Activated CD4-positive, CD25-positive, alpha-beta regulatory T cell (primary cell): ENCODE results near the gene FMNL1.

Source experiments
- DNase-seq, 4 experiments: peaks; one replicate each; lab custom pipeline; 2025; lab: John Stamatoyannopoulos, UW

FMNL1 gene

GRCh38 chr17:45256114-45256966 is 34.7 kb downstream of the FMNL1 start:
- DNase-seq: no peak

DNA sequence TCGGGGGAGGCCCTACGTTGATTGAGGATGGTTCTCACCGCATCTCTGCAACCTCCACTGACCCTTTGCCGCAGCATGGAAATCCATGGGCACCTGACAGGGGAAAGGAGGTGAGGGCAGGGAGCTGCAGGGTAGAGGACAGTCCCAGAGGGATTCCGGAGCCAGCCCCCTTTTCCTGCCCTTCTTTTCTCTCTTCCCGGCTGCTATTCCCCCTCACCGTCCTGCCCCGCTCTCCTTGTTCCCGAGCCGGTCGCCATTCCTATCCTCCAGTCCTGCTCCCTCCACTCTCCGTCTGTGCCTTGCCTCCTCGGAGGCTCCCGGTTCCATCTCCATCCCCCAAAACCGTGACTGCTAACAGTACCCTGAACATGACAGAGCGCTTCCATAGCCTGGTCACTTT is 35.4 kb downstream of the FMNL1 start:
- no peak for DNase-seq

GRCh38 chr17:45258981-45259380 is 37.3 kb downstream of the FMNL1 start:
- DNase-seq: no peak

DNA sequence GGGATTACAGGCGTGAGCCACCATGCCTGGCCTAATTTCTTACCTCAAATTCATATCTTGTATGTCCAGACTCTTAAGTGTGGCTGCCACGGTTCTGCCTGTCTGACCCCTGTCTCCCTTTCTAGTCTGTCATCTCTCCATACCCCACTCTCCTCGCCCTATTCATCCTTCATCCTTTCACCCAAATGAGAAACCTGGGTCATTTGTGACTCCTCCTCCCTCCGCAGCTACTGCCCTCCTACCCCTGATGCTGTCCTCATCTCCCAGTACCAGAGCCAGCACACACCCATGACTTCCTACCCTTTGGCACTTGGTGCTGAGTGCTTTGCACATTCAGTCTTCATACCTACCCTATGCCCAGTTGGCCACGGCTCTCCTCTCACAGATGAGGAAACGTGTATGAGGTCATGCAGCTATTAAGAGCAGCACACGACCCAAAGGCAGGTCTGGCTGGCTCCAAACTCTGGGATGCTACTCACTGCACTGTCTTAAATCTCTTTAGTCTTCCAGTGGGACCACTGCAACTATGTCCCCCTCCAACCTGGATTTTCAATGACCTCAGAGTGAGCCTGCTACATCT is 38.6 kb downstream of the FMNL1 start:
- DNase-seq: no peak

GRCh38 chr17:45261577-45262515 is 40.2 kb downstream of the FMNL1 start, which contains the start of gene SPATA32:
Gene SPATA32 (minus strand): TSS chr17:45262094. CDS start chr17:45262016, 78 bp downstream.
- DNase-seq: peak; percentile 29 to 59 (median 46)

DNA sequence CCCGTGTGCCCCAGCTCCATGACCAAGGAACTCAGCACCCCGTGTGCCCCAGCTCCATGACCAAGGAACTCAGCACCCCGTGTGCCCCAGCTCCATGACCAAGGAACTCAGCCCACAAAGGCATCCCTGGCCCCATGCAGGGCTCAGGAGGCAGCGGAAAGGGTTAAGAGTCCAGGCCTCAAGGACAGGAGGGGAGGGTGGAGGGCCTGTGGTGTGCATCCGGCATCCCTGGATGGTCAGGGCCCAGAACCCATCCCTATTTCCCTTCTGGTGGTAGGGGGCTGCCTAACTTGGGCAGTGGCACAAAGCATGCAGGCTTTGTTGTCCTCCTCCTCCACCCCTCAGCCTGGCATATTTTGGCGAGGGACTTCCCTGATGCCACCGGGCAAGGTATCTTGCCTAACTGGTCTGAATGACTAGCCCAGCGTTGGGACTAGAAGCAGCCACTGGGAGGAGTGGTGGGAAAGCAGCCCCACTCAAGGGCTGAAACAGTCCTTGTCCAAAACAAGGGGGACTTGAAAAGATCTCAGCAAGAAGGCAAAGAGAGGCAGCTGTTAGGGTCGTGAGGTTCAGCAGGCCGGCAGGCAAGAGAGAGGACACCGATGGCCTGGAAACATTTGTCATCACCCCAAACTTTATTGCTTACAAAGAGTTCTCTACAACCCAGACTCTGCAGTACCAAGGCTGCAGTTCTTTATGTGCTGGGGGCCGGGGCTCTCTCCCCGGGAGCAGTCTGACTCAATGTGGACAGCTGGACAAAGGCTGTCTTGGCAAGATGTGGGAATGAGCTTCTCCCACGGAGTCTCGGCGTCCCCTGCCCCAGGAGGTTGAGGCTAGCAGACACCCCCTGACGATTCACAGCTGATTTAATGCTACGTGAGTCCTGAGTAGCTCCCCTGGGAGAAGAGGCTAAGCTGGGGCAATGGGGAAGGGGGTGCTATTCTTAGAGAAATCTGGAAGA is 41.1 kb downstream of the FMNL1 start:
- no peak for DNase-seq

- no peak for DNase-seq
Measured at GRCh38 chr17:45263477-45263860, 41.8 kb downstream of the FMNL1 start.

- DNase-seq: no peak
Measured at GRCh38 chr17:45264430-45264829, 42.7 kb downstream of the FMNL1 start.

DNA sequence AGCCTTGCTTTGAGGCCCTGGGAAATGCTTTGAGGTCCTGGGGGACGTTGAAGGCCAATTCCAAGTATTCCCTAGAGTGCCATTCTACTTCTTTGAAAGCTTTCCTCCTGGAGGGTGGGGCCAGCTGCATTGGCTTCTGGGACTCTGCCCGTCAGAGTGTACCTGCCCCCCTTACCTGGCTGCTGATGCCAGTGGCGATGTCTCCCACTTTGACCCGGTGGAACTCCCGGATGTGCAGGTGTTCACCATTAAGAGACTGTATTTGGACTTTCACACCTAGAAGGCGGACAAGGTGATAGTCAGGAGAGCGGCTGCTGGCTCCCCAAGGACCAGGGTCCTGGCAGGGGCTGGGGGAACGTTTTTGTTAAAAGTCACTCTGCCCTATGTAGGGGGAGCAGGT is 43.3 kb downstream of the FMNL1 start:
- no peak for DNase-seq

GRCh38 chr17:45265821-45266220 is 44.1 kb downstream of the FMNL1 start:
- no peak for DNase-seq

DNA sequence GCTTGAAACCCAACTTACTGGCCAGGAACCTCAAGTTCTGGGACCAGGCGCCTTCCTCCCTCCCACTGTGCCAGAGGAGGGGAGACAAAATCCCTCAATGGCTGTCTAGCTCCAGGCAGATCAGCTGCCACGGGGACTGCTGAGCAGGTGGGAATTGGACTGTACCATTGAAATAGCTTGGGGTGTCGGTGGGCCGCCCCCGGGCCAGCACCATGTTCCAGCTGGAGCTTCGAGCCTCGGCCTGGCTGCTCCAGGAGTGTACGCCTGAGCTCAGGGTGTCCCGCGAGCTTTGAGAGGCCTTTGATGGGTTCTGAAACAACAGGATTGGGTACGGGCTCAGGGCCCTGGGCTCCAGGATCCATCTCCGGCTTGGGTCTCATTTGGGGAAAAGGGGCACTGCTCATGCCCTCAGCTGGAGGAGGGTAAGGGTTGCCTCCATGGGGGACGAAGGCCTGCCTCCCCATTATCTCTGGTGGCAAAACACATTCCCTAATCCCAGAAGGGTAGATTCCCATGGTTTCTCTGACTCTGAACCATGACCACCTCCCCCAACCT is 44.8 kb downstream of the FMNL1 start:
- no peak for DNase-seq

GRCh38 chr17:45267436-45268055 is 45.9 kb downstream of the FMNL1 start:
- DNase-seq: no peak

GRCh38 chr17:45269912-45270311 is 48.2 kb downstream of the FMNL1 start:
- DNase-seq: no peak

DNA sequence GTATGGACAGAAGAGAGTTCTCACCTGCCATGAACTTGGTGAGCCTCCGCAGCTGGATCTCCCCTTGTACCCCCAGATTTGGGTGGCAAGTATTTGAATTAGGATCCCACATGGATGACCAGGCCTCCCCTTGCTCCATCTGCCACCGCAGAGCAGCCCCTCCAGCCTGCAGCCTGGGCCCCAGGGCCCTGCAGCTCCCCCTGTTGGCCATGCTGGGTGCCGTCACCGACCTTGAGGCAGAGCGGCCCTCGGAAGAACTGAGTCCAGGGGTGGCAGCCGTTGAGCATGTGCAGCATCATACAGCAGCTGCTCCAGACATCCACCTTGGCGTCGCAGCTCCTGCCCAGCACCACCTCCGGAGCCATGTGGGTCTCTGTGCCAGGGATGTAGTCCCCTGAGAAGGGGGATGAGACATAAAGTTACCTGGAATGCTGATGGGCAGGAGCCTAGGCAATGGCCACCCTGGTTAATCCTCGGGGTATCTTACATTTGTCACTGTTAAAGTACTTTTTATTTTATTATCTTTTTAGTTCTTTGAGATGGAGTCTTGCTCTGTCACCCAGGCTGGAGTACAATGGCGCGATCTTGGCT is 49.2 kb downstream of the FMNL1 start:
- DNase-seq: peak in 3 of 4 experiments; percentile 16 to 25 (median 25)

DNA sequence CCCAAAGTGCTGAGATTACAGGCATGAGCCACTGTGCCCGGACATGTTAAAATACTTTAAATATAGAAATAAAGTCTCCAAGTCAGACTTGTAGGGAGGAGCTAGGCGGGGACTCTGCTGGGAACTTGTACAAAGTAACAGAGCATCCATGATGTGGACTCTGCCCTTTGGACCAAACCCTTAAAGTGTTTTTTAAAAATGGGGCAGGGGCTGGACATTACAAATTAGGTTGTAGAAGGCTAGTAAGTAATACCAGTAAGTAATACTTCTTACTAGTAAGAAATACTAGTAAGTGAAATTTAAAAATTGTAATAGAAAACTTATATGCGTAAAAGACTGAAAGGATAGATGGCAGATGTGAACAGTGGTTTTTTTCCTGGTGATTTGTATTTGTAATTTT is 49.9 kb downstream of the FMNL1 start:
- no peak for DNase-seq

GRCh38 chr17:45273551-45273957 is 51.9 kb downstream of the FMNL1 start:
- no peak for DNase-seq

DNA sequence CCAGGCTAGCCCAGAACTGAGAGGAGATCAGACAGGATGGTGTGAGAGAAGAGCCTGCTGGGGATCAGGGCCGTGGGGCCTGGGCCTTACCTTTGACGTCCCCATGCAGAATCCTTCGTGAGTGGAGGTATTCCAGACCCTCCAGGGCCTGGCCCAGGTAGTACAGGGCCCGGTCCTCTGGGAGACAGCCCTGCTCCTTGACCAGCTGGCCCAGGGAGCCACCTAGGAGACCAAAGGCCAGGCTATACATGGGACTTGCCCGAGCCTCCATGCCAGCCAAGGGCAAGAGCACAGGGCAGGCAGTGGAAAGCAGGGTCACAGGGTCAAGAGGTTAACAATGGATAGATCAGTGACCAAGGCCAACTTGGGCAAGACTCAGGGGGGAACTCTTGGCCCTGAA is 52.3 kb downstream of the FMNL1 start:
- DNase-seq: no peak

GRCh38 chr17:45276031-45276430 is 54.3 kb downstream of the FMNL1 start:
- DNase-seq: no peak

- DNase-seq: peak; percentile 75 to 86 (median 82)
Measured at GRCh38 chr17:45277216-45277849, 55.6 kb downstream of the FMNL1 start.

DNA sequence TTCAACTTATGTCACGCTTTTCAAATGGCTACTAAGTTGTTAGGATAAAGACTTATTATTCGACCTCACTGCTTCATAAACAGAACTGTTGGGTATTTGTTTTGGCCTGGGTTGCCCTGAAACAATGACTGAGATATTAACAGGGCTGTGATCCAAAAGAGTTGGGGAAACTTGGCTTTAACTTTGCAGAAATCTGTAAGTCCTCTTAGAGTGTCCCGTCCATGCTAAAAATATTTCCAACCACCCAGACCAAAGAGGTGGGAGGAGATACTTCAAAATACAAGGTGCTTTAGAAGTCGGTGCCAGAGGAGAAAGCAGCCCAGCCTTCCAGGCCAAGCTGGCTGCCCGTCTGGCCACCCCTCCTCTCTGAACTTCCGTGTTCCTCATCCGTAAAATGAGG is 56.3 kb downstream of the FMNL1 start:
- DNase-seq: no peak
